ENCODE data around the gene MYBPC3.

Gene MYBPC3

GRCh38 chr11:47359162-47359561, 6.7 kb upstream of the MYBPC3 start:
- in situ Hi-C loops (cut with MboI; ENCODE audit: low sequenced_read_pairs) = no loop called here

DNA sequence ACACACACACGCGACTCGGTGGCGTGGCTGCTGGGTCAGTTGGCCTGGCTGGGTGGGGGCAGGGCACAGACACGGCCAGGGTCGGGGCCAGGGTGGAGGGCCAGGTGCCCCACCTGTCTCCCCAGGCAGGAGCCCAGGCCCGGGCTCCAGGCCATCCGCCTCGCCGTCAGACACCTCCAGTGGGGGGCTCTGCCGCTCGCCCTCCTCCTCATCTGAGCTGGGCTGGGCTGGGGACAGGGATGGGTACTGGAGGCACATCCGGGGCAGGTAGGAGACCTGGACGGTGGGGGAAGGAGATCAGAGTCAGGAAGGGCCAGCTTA, 6.2 kb upstream of the MYBPC3 start:
- in situ Hi-C loops (cut with MboI; ENCODE audit: low sequenced_read_pairs) = no loop called here

DNA sequence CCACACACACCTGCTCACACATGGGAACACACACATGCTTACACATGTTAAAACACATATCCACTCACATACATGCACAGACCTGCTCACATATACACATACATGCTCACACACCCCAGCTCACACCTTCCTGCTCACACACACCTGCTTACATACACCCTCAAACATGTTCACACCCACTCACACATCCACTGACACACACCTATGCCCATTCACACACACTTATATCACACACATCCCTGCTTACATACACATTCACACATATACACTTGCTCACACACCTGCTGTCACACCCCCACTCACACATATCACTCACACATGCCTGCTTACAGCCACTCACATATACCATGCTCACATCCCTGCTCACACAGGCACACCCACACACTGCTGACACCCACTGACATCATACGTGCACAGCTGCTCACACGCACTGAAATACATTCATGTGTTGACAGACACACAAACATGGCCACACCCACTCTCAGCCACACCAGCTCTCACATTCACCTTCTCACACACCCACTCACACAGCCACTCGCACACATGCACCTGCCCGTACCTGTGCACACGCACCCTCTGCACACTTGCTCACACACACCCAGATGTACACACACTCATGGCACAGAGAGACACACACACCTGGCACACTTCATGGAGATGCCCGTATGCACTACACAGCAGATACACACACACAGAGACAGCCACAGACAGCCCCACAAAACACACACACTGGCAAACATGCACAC, 5.7 kb upstream of the MYBPC3 start:
- in situ Hi-C loops (cut with MboI; ENCODE audit: low sequenced_read_pairs) = no loop called here

DNA sequence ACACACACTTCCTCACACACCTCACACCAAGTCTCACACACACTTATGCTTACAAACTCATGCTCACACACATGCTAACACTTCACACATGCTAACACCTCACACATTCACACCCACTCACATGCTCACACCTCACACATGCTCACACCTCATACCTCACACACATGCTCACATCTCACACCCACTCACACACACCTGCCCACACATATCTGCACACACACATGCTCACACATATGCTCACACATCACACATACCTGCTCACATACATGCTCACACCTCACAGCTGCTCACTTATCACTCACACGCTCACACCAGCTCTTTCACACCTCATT, 4.5 kb upstream of the MYBPC3 start:
- in situ Hi-C loops (cut with MboI; ENCODE audit: low sequenced_read_pairs) = no loop called here

- in situ Hi-C loops (cut with MboI; ENCODE audit: low sequenced_read_pairs) = no loop called here
Observed at GRCh38 chr11:47356129-47356997, 3.9 kb upstream of the MYBPC3 start.

GRCh38 chr11:47355283-47356128, 3.0 kb upstream of the MYBPC3 start:
- in situ Hi-C loops (cut with MboI; ENCODE audit: low sequenced_read_pairs) = no loop called here

DNA sequence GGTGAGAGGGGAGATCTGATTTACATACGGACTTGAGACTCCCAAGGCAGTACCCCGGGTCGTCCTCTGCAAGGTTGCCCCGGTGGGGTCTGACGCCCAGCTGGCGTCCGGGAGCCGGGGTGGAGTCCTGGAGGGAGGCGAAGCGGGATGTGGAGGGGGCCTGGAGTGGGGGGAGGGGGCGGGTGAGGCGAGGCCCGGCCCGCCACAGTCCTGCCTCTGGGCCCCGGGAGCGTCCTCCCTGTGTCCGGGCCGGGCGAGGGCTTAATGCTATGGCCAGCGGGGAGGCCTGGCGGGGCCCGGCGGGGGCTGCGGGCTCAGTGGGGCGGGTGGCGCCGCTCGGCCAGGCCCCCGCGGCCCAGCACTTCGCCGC, 2.4 kb upstream of the MYBPC3 start:
- in situ Hi-C loops (cut with MboI; ENCODE audit: low sequenced_read_pairs) = no loop called here

GRCh38 chr11:47353978-47354774, 1.7 kb upstream of the MYBPC3 start:
- in situ Hi-C loops (cut with MboI; ENCODE audit: low sequenced_read_pairs) = no loop called here

GRCh38 chr11:47351156-47352126, 1.1 kb downstream of the MYBPC3 start:
- in situ Hi-C loops (cut with MboI; ENCODE audit: low sequenced_read_pairs) = no loop called here

DNA sequence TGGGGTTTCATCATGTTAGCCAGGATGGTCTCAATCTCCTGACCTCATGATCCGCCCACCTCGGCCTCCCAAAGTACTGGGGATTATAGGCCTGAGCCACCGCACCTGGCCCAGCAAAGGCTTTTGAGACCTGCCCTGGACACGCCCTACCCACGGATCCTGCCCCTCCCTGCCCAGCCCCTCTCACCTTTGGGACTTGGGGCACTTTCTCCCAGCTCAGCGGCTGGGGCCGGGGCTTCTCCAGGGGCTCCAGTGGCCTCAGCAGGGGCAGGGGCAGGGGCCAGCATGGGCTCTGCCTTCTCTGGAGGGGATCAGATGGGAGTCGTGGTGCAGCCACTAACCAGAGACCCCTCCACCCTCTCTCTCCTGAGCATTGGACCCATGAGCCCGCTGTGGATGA, 2.2 kb downstream of the MYBPC3 start:
- in situ Hi-C loops (cut with MboI; ENCODE audit: low sequenced_read_pairs) = no loop called here

DNA sequence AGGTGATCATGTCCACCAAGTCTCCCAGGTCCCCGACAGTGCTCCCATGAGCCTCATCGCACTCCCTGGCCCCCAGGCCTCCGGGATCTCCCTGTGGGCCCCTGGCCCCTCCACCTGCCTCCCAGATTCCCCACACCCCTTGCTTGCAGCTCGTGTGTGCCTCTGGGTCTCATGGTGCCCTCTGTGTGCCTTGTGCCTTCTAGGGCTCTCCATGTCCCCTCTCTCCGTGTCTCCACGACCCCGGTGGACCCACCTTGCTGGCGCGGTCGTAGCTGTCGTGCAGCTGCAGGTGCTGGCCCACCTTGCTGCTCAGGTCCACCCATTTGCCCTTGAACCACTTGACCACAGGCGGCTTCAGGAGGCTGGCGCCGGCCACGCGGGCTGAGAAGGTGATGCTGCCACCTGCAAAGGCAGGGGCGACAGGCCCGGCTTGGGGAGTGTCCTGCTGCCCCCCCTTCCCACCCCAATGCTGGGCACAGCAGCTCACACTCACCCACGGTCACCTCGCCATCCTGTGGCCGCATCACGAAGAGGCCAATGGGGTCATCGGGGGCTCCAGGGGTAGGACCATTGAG, 2.9 kb downstream of the MYBPC3 start:
- in situ Hi-C loops (cut with MboI; ENCODE audit: low sequenced_read_pairs) = no loop called here

DNA sequence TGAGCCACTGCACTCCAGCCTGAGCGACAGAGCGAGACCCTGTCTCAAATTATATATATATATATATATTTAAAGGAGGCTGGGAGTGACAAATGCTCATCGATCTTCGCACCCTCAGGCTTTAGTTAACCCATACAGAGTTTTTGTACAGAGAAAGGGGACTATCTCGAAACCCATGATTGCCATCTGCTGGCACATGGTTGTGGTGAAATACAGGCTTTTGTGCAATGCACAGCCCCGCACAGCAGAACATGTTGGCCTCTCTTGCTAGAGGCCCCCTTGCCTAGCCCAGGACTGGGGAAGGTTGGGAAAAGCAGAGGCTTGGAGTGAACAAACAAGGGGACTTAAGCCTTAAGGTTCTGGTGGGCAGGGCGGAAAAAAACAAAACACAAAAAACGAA, 3.6 kb downstream of the MYBPC3 start:
- in situ Hi-C loops (cut with MboI; ENCODE audit: low sequenced_read_pairs) = no loop called here

- in situ Hi-C loops (cut with MboI; ENCODE audit: low sequenced_read_pairs) = no loop called here
Observed at GRCh38 chr11:47348131-47348802, 4.2 kb downstream of the MYBPC3 start.

- in situ Hi-C loops (cut with MboI; ENCODE audit: low sequenced_read_pairs) = no loop called here
Observed at GRCh38 chr11:47347137-47347536, 5.4 kb downstream of the MYBPC3 start.

DNA sequence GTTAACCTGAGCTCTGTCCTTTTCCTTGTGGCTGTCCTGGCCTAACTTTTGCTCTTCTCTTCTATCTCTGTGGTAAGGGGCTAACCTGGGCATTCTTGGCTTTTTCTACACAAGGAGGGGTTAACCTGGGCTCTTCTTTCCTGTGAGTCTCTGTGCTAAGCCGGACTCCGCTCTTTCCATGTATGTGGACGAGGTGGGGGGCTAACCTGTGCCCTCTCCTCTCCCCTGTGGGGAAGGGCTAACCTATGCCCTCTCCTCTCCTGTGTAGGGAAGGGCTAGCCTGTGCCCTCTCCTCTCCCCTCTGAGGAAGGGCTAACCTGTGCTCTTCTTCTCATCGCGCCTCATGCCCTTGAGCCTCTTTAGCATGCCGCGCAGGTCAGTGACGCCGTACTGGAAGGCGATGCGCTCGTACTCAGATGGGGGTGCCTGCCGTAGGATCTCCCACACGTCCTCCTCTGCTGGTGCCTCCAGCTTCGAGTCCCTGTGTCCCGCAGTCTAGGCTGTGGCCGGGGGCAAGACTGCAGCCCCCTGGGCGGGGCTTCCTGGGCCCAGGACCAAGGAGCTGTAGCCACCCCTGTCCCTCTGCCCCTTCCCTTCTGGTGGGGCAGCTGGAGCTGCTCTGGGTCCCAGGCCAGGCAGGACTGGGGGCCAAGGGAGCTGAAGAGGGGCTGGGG, 6.5 kb downstream of the MYBPC3 start:
- in situ Hi-C loops (cut with MboI; ENCODE audit: low sequenced_read_pairs) = no loop called here

DNA sequence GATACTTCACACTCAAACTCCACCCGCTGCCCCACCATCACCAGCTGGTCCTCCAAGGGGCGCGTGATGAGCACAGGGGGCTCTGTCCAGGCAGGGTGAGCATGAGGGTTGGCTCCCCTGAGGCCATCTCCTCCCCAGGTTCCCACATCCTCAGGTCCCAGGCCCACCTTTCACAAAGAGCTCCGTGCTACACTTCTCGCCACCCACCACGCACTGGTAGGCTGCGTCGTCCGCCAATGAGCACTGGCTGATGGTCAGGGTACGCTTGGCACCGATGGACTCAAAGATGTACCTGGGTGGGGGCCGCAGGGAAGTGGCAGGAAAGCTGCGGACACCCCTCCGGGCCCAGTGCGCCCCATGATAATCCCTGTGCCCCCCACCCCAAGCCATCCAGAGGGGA, 9.6 kb downstream of the MYBPC3 start:
- in situ Hi-C loops (cut with MboI; ENCODE audit: low sequenced_read_pairs) = no loop called here

- in situ Hi-C loops (cut with MboI; ENCODE audit: low sequenced_read_pairs) = no loop called here
Observed at GRCh38 chr11:47342036-47342803, 10.3 kb downstream of the MYBPC3 start.
